Tibial nerve (tissue), 3 donors: Measurements from ENCODE around the gene TRIM13.

Experiments used
- POLR2A ChIP-seq, 2 donors: fragments of 450-650 bp; IDR thresholded peaks; one replicate each; pipeline ENCODE4 v1.6.1; 2017; ENCODE audit warnings: antibody characterized with exemption in 2 of 2, mild to moderate bottlenecking in 2 of 2, moderate library complexity in 2 of 2
- TF ChIP-seq, protein P1 (sequence below), 5 experiments: fragments of 200-600 bp in 3 of 5; fragments of 450-650 bp in 2 of 5; sonication (generic) in 3 of 5; IDR thresholded peaks; one replicate each; pipeline ENCODE4 v1.5.1; 2016 to 2019; ENCODE audit warnings: antibody characterized with exemption in 5 of 5, mild to moderate bottlenecking in 3 of 5, moderate library complexity in 2 of 5

GRCh38 chr13:50060718-50061117, 63.9 kb downstream of the TRIM13 start:
- TF ChIP-seq, protein P1, sequence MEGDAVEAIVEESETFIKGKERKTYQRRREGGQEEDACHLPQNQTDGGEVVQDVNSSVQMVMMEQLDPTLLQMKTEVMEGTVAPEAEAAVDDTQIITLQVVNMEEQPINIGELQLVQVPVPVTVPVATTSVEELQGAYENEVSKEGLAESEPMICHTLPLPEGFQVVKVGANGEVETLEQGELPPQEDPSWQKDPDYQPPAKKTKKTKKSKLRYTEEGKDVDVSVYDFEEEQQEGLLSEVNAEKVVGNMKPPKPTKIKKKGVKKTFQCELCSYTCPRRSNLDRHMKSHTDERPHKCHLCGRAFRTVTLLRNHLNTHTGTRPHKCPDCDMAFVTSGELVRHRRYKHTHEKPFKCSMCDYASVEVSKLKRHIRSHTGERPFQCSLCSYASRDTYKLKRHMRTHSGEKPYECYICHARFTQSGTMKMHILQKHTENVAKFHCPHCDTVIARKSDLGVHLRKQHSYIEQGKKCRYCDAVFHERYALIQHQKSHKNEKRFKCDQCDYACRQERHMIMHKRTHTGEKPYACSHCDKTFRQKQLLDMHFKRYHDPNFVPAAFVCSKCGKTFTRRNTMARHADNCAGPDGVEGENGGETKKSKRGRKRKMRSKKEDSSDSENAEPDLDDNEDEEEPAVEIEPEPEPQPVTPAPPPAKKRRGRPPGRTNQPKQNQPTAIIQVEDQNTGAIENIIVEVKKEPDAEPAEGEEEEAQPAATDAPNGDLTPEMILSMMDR (IDR thresholded peaks at IDR 0.05): no peak
- no peak for TF ChIP-seq POLR2A (IDR thresholded peaks at IDR 0.05)
